ENCODE data around the gene NFATC2. TPM values are rescaled to one million over a fixed set of nuclear protein-coding genes. Genes with fewer than 3 reads are reported as not detected.

The NFATC2 gene
- total and polyA plus RNA-seq, 2 of the 4 experiments (the other 2 are of a cell fraction) = 0.18 to 0.38 TPM

GRCh38 chr20:51493346-51493791, 49.1 kb downstream of the NFATC2 start:
- no peak overlapping the region for H2BK120ac ChIP-seq (ENCODE audit: low read depth, low read length)
- BruUV-seq (replicated peaks) = no TSS peak
- H3K9me3 ChIP-seq (ENCODE audit: control insufficient read depth, insufficient read depth, low read length) = no peaks in the 10 kb centered on the region
- CTCF ChIA-PET = no interaction called here
- no peak overlapping the region for H3K4ac ChIP-seq (ENCODE audit: low read depth, low read length)
- H2AFZ ChIP-seq (replicated peaks; ENCODE audit: low read length, poor library complexity) = peak overlapping the region; percentile 12
- H4K20me1 ChIP-seq (ENCODE audit: insufficient read depth, low read length) = no peaks in the 10 kb centered on the region
- no peak overlapping the region for H4K5ac ChIP-seq (ENCODE audit: low read depth, low read length)
- dilution Hi-C loops (cut with HindIII; ENCODE audit: low sequenced_read_pairs, unreplicated experiment) (no loop called here), intact Hi-C loops (cut with micrococcal nuclease) (no loop called here), in situ Hi-C loops (cut with MboI; ENCODE audit: low sequenced_read_pairs) (no loop called here)
- no peak for TF ChIP-seq RAD21 (IDR thresholded peaks at IDR 0.05; ENCODE audit: low read length)
- no peak for TF ChIP-seq CHD1 (IDR thresholded peaks at IDR 0.05; ENCODE audit: low read depth, low read length)
- TF ChIP-seq FOS (IDR thresholded peaks at IDR 0.05; ENCODE audit: low read depth, low read length) = no peak
- TF ChIP-seq SMC3 (IDR thresholded peaks at IDR 0.05; ENCODE audit: low read depth, low read length) = no peak
- no peak for TF ChIP-seq NFE2L2 (IDR thresholded peaks at IDR 0.05; ENCODE audit: low read depth, low read length)
- no peak for TF ChIP-seq POLR2A (IDR thresholded peaks at IDR 0.05; ENCODE audit: low read depth, low read length)
- TF ChIP-seq MAZ (IDR thresholded peaks at IDR 0.05; ENCODE audit: borderline replicate concordance, low read depth, low read length) = no peak
- no peak for TF ChIP-seq MAFK (IDR thresholded peaks at IDR 0.05; ENCODE audit: low read depth, low read length)
- no peak for TF ChIP-seq CEBPB (IDR thresholded peaks at IDR 0.05; ENCODE audit: low read depth, low read length)
- TF ChIP-seq USF2 (IDR thresholded peaks at IDR 0.05; ENCODE audit: low read depth, low read length) = no peak
- TF ChIP-seq MXI1 (IDR thresholded peaks at IDR 0.05; ENCODE audit: borderline replicate concordance, low read depth, low read length) = no peak
- no peak for TF ChIP-seq CTCF (conservative IDR thresholded peaks at IDR 0.05; ENCODE audit: low read depth, low read length)
- no peak for TF ChIP-seq BHLHE40 (IDR thresholded peaks at IDR 0.05; ENCODE audit: low read depth, low read length)
- no peak for TF ChIP-seq RCOR1 (IDR thresholded peaks at IDR 0.05; ENCODE audit: insufficient replicate concordance, low read length)
- no peak for TF ChIP-seq RFX5 (IDR thresholded peaks at IDR 0.05; ENCODE audit: low read depth, low read length)
- TF ChIP-seq ELK1 (IDR thresholded peaks at IDR 0.05; ENCODE audit: borderline replicate concordance, low read depth, low read length) = no peak
- ATAC-seq (ENCODE audit: low read depth) (no peak), DNase-seq (no peak)
- H3K4me1 ChIP-seq (ENCODE audit: control insufficient read depth, insufficient read depth, low read length) = peaks cover 14% of the 10 kb centered on the region
- H4K8ac ChIP-seq (ENCODE audit: low read depth in 2 of 2, low read length in 2 of 2) = no peak overlapping the region
- no peak overlapping the region for H2BK20ac ChIP-seq (ENCODE audit: low read depth, low read length)
- H2BK15ac ChIP-seq (ENCODE audit: low read depth, low read length) = no peak overlapping the region
- H3K27ac ChIP-seq (ENCODE audit: insufficient read depth, low read length) = no peak overlapping the region
- no peak overlapping the region for H4K91ac ChIP-seq (ENCODE audit: insufficient read depth, low read depth, low read length)
- H2AK9ac ChIP-seq (replicated peaks; ENCODE audit: low read depth, low read length, poor library complexity) = no peak overlapping the region
- no peak overlapping the region for H3K14ac ChIP-seq (replicated peaks; ENCODE audit: low read depth, low read length)
- no peak overlapping the region for H3K23ac ChIP-seq (ENCODE audit: low read depth, low read length)
- no peak overlapping the region for H3K4me3 ChIP-seq (ENCODE audit: insufficient read depth, low read depth, low read length)
- H2AK5ac ChIP-seq (ENCODE audit: low read depth, low read length) = no peak overlapping the region
- H2BK5ac ChIP-seq (ENCODE audit: low read depth, low read length, poor library complexity, severe bottlenecking) = no peak overlapping the region
- H3K9ac ChIP-seq (ENCODE audit: low read depth, low read length) = no peak overlapping the region
- no peaks in the 10 kb centered on the region; a peak in 1 of 4 replicates for H3K79me1 ChIP-seq (ENCODE audit: low read depth in 1 of 2, low read length in 2 of 2)
- POLR2A ChIA-PET (ENCODE audit: unreplicated experiment) = no interaction called here
- peaks cover 11% of the 10 kb centered on the region; the same call in 1 of the 2 replicates for H3K9me1 ChIP-seq (ENCODE audit: insufficient read depth, low read length)
- H3K36me3 ChIP-seq (ENCODE audit: control insufficient read depth, insufficient read depth, low read length) = no peaks in the 10 kb centered on the region
- WGBS, 2 experiments (ENCODE audit: extremely low coverage in 2 of 2, insufficient read length in 1 of 2) = 89% methylated on average over 6 of the region's 10 CpGs; no CpG with 5 or more reads in 1 of the 2 experiments
- H3K27me3 ChIP-seq (ENCODE audit: control insufficient read depth, insufficient read depth, low read length) = no peaks in the 10 kb centered on the region
- no peak overlapping the region for H3K18ac ChIP-seq (ENCODE audit: low read depth, low read length)
- no peak overlapping the region for H3K56ac ChIP-seq (ENCODE audit: extremely low read depth, insufficient read depth, low read length)
- no peak overlapping the region for H3K4me2 ChIP-seq (ENCODE audit: low read depth, low read length)

All from IMR-90 (cell line).